Measurements from ENCODE around the gene ZACN.

The ZACN gene

DNA sequence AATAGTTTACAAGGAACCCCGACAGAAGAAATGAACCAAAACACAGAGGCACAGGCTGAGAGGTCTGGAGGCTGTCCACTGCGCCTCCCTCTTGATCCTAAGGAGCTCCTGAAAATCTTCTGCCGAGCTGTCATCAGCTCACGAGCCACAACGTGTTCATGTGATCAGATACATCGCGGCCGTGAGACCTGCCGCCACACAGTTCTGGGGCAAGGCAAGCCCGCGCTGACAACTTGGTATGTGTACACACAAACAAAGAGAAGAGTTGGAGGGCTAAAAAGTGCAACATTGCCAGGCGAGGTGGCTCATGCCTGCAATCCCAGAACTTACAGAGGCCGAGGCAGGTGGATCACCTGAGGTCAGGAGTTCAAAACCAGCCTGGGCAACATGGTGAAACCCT is 17.0 kb downstream of the ZACN start:
- no peak overlapping the region for H3K27ac ChIP-seq (ENCODE audit: low read length)
- no peaks in the 10 kb centered on the region for H3K9me3 ChIP-seq (ENCODE audit: insufficient read depth, low read depth, low read length)
- H3K27me3 ChIP-seq (ENCODE audit: insufficient read depth, low read length), result no peaks in the 10 kb centered on the region
- H3K4me1 ChIP-seq (ENCODE audit: insufficient read depth, low read length), result no peaks in the 10 kb centered on the region
- no peak overlapping the region for H3K4me3 ChIP-seq (ENCODE audit: low read length)
- H3K9ac ChIP-seq (ENCODE audit: low read depth, low read length), result no peak overlapping the region
- H3K36me3 ChIP-seq (ENCODE audit: insufficient read depth, low read depth, low read length), result peaks cover 82% of the 10 kb centered on the region

DNA sequence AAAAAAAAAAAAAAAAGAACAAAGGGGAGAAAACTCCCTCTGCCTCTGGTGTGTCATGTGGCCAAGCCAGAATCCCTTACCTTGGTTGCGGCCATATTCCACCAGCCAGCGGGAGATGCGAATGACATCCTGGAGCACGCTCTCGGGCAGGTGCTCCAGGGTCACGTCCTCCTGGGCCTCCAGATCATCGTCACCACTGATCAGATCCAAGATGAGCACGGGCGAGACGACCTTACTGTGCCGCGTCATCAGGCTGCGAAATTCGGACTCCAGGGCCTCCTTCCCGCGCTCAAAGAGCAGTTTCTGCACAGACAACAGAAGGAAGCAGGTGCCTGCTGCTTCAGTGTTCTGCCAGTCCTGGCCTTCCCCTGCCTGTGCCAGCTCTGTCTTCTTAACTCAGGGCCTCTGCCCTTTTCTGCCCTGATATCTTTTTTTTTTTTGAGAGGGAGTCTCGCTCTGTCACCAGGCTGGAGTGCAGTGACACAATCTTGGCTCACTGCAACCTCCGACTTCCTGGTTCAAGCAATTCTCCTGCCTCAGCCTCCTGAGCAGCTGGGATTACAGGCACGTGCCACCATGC is 18.8 kb downstream of the ZACN start:
- Histone ChIP-seq H3K4me3 (ENCODE audit: low read length) (no peak overlapping the region), H3K9ac (ENCODE audit: low read depth, low read length) (no peak overlapping the region), H3K27ac (ENCODE audit: low read length) (no peak overlapping the region), H3K4me1 (ENCODE audit: insufficient read depth, low read length) (peaks cover 2% of the 10 kb centered on the region; the same call in 1 of the 2 replicates), H3K27me3 (ENCODE audit: insufficient read depth, low read length) (no peaks in the 10 kb centered on the region), H3K9me3 (ENCODE audit: insufficient read depth, low read depth, low read length) (no peaks in the 10 kb centered on the region), H3K36me3 (ENCODE audit: insufficient read depth, low read depth, low read length) (peaks cover 80% of the 10 kb centered on the region)

DNA sequence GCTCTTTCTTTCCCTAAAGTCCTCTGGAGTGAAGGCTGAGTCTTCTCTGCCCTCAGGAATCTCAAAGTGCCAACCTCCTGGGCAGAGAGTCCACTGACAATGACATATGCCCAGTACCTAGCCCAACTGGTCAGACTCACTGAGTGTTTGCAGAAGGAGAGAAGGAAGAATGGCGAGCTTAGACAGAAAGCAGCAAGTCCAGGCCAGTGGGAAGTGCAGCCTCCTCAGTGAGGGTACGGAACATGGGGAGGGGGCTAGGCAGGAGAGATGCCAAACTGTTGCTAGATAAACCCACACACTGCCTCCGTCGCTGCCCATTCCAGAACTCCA is 23.9 kb downstream of the ZACN start:
- peak overlapping the region; percentile 98 for H3K27ac ChIP-seq (ENCODE audit: low read length)
- no peaks in the 10 kb centered on the region for H3K27me3 ChIP-seq (ENCODE audit: insufficient read depth, low read length)
- H3K9ac ChIP-seq (ENCODE audit: low read depth, low read length), result peak overlapping the region; percentile 86
- no peaks in the 10 kb centered on the region for H3K9me3 ChIP-seq (ENCODE audit: insufficient read depth, low read depth, low read length)
- peak overlapping the region; percentile 93 for H3K4me3 ChIP-seq (ENCODE audit: low read length)
- peaks cover 31% of the 10 kb centered on the region for H3K36me3 ChIP-seq (ENCODE audit: insufficient read depth, low read depth, low read length)
- H3K4me1 ChIP-seq (ENCODE audit: insufficient read depth, low read length), result peaks cover 14% of the 10 kb centered on the region

DNA sequence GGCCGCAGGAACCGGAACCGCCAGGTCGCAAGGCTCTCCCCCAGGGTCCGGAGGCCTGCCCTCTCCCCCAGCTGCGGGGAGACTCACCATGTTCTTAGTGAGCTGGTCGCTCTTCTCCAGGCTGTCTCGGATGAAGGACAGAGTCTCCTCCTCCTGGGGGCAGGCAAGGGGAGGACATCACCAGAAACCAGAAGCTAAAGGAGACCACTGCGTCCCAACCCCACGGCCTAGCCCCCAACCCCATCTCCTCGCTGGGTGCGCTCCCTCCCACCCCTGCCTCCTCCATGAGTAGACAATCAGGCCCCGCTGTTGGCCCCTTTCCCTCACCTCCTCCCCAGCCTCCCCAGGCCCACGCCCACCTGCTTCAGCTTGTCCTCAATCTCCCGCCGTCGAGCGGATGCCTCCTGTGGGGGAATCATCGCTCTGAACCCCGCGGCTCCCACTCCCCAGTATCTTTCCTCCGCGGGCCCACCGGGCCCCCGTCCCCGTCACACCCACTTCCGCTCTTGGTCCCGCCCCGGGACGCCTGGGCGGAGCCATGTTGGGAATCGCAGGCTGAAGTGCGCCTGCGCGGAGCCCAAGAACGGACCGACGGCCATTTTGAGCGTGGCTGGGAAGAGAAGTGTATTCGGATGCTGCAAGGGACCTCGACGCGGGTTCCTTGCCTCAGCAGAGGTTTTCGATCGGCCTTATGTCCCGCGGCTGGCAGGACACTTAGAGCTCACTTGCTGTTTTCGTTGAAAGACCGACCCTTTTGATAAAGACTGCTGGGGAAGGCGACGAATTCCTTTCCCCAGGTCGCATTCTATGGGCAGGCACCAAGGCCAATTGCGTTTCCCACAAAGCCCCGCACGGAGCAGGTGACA is 24.5 kb downstream of the ZACN start, which contains the start of gene EXOC7:
EXOC7 (minus strand) TSS at position 514 of the 866 bp plus-strand sequence; CDS start at position 419, 95 bp downstream.
- no peaks in the 10 kb centered on the region for H3K9me3 ChIP-seq (ENCODE audit: insufficient read depth, low read depth, low read length)
- H3K4me1 ChIP-seq (ENCODE audit: insufficient read depth, low read length), result peaks cover 14% of the 10 kb centered on the region
- no peaks in the 10 kb centered on the region for H3K27me3 ChIP-seq (ENCODE audit: insufficient read depth, low read length)
- peak within 1 kb of the TSS; percentile 86 for H3K9ac ChIP-seq (ENCODE audit: low read depth, low read length)
- peak within 1 kb of the TSS; percentile 93 for H3K4me3 ChIP-seq (ENCODE audit: low read length)
- peaks cover 31% of the 10 kb centered on the region for H3K36me3 ChIP-seq (ENCODE audit: insufficient read depth, low read depth, low read length)
- H3K27ac ChIP-seq (ENCODE audit: low read length), result peak within 1 kb of the TSS; percentile 98

DNA sequence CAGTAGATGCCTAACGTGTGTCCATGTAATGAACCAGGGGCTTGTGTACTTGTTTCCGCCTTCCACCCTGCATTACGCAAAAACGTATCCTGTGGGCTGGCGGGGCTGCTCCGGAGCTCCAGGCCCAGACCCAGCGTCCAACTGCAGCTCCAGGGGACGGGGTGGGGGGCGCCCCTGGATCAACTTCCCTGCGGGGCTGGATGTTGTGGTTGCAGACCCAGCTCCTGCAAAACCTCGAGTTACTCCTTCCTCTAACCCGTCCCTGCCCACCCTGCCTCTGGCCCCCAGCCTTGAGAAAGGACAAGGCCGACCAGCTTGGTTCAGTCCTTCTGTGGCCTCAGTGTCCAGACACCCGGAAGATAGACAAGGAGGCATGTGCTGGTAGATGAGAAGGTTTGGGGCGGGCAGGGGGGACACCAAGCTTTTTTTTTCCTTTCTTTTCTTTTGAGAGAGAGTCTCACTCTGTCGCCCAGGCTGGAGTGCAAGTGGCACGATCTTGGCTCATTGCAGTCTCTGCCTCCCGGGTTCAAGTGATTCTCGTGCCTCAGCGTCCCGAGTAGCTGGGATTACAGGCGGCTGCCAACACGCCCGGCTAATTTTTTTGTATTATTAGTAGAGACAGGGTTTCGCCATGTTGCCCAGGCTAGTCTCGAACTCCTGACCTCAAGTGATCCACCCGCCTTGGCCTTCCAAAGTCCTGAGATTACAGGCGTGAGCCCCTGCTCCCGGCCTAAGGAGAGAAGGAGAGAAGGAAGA is 25.3 kb downstream of the ZACN start:
- peak overlapping the region; percentile 86; the same call in 1 of the 2 replicates for H3K9ac ChIP-seq (ENCODE audit: low read depth, low read length)
- peak overlapping the region; percentile 93; the same call in 1 of the 2 replicates for H3K4me3 ChIP-seq (ENCODE audit: low read length)
- H3K36me3 ChIP-seq (ENCODE audit: insufficient read depth, low read depth, low read length), result peaks cover 25% of the 10 kb centered on the region
- H3K27me3 ChIP-seq (ENCODE audit: insufficient read depth, low read length), result no peaks in the 10 kb centered on the region
- H3K27ac ChIP-seq (ENCODE audit: low read length), result peak overlapping the region; percentile 98
- peaks cover 14% of the 10 kb centered on the region for H3K4me1 ChIP-seq (ENCODE audit: insufficient read depth, low read length)
- no peaks in the 10 kb centered on the region for H3K9me3 ChIP-seq (ENCODE audit: insufficient read depth, low read depth, low read length)

DNA sequence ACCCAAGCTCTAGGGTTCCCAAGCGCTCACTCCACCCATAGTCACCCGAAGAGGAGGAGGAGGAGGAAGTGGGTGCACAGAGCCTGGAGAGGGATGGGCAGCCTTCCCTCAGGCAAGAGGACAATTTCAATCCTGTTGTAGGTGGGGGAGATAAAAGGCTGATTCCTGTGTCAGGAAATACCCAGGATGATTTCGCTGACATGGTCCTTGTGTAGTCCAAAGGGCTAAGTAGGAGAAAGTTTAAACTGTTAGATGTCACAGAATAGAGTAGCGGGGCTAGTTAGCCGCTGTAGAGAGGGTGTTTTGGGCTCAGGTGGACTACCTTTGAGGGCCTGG is 25.9 kb downstream of the ZACN start:
- H3K4me3 ChIP-seq (ENCODE audit: low read length), result no peak overlapping the region
- H3K27ac ChIP-seq (ENCODE audit: low read length), result no peak overlapping the region
- H3K9ac ChIP-seq (ENCODE audit: low read depth, low read length), result no peak overlapping the region
- no peaks in the 10 kb centered on the region for H3K9me3 ChIP-seq (ENCODE audit: insufficient read depth, low read depth, low read length)
- H3K36me3 ChIP-seq (ENCODE audit: insufficient read depth, low read depth, low read length), result peaks cover 20% of the 10 kb centered on the region
- no peaks in the 10 kb centered on the region for H3K27me3 ChIP-seq (ENCODE audit: insufficient read depth, low read length)
- peaks cover 14% of the 10 kb centered on the region for H3K4me1 ChIP-seq (ENCODE audit: insufficient read depth, low read length)

DNA sequence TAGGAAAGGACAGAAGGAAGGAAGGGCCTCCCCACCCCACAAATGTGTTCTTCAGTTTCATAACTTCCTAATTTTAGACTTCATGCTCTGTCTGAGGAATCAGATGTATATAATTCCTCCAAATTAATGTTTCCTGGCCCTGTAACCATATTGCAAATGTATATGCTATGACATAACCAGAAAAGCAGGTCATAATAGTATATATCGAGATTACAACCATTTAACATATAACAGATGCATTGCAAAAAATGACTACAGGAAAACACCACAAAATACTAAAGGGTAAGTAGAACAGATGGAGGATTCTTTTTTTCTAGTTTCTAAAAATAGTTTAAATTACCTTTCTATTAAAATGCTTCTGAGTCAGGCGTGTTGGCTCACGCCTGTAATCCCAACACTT is 27.7 kb downstream of the ZACN start:
- Histone ChIP-seq H3K27me3 (ENCODE audit: insufficient read depth, low read length) (no peaks in the 10 kb centered on the region), H3K9me3 (ENCODE audit: insufficient read depth, low read depth, low read length) (no peaks in the 10 kb centered on the region), H3K27ac (ENCODE audit: low read length) (no peak overlapping the region), H3K4me1 (ENCODE audit: insufficient read depth, low read length) (peaks cover 14% of the 10 kb centered on the region), H3K36me3 (ENCODE audit: insufficient read depth, low read depth, low read length) (peaks cover 6% of the 10 kb centered on the region; the same call in 1 of the 2 replicates), H3K9ac (ENCODE audit: low read depth, low read length) (no peak overlapping the region; the same call in 1 of the 2 replicates), H3K4me3 (ENCODE audit: low read length) (no peak overlapping the region)

DNA sequence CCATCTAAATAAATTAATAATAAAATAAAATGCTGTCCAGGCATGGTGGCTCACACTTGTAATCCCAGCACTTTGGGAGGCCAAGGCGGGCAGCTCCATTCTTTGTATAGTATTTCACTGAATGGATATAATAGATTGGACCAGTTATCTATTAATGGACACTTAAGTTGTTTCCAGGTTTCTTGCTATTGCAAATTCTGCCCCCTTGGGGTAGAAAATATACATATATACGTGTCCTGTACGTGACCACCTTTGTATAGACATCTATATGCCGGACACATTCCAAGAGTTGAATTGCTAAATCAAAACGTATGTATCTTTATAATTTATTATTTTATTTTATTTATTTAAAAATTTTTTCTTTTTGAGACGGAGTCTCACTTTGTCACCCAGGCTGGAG is 28.5 kb downstream of the ZACN start:
- no peaks in the 10 kb centered on the region for H3K36me3 ChIP-seq (ENCODE audit: insufficient read depth, low read depth, low read length)
- peaks cover 14% of the 10 kb centered on the region for H3K4me1 ChIP-seq (ENCODE audit: insufficient read depth, low read length)
- no peak overlapping the region for H3K4me3 ChIP-seq (ENCODE audit: low read length)
- H3K9ac ChIP-seq (ENCODE audit: low read depth, low read length), result no peak overlapping the region
- H3K9me3 ChIP-seq (ENCODE audit: insufficient read depth, low read depth, low read length), result no peaks in the 10 kb centered on the region
- H3K27ac ChIP-seq (ENCODE audit: low read length), result no peak overlapping the region
- H3K27me3 ChIP-seq (ENCODE audit: insufficient read depth, low read length), result no peaks in the 10 kb centered on the region

DNA sequence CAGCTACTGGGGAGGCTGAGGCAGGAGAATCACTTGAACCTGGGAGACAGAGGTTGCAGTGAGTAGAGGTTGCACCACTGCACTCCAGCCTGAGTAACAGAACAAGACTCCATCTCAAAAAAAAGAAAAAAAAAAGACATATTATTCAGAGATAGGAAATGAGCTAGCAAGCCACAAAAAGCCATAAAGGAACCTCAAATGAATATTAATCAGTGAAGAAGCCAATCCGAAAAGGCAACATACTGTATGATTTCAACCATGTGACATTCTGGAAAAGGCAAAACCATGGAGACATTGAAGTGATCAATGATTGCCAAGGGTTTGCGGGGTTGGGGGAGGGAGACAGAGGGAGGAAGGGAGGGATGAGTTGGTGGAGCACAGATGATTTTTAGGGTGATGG is 33.0 kb downstream of the ZACN start:
- no peaks in the 10 kb centered on the region for H3K27me3 ChIP-seq (ENCODE audit: insufficient read depth, low read length)
- no peak overlapping the region for H3K27ac ChIP-seq (ENCODE audit: low read length)
- H3K4me1 ChIP-seq (ENCODE audit: insufficient read depth, low read length), result no peaks in the 10 kb centered on the region
- no peaks in the 10 kb centered on the region for H3K9me3 ChIP-seq (ENCODE audit: insufficient read depth, low read depth, low read length)
- H3K36me3 ChIP-seq (ENCODE audit: insufficient read depth, low read depth, low read length), result no peaks in the 10 kb centered on the region
- no peak overlapping the region for H3K9ac ChIP-seq (ENCODE audit: low read depth, low read length)
- H3K4me3 ChIP-seq (ENCODE audit: low read length), result no peak overlapping the region

DNA sequence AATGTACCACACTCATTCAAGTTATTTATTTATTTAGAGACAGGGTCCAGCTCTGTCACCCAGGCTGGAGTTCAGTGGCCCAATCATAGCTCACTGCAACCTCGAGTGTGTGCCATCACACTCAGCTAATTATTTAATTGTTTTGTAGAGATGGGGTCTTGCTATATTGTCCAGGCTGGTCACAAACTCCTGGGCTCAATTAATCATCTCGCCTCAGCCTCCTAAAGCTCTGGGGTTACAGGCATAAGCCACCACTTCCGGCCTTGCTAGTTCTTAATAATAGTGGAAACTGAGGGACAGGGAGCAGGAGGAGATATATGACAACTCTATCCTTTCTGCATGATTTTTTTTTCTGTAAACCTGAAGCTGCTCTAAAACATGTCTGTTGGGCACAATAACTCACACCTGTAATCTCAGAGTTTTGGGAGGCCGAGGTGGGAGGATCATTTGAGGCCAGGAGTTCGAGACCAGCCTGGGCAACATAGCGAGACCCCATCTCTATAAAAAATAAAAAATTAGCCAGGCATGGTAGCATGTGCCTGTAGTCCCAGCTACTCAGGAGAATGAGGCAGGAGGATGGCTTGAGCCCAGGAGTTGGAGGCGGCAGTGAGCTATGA is 36.3 kb downstream of the ZACN start:
- Histone ChIP-seq H3K4me1 (ENCODE audit: insufficient read depth, low read length) (peaks cover 1% of the 10 kb centered on the region; the same call in 1 of the 2 replicates), H3K9ac (ENCODE audit: low read depth, low read length) (no peak overlapping the region), H3K36me3 (ENCODE audit: insufficient read depth, low read depth, low read length) (no peaks in the 10 kb centered on the region), H3K9me3 (ENCODE audit: insufficient read depth, low read depth, low read length) (no peaks in the 10 kb centered on the region), H3K27me3 (ENCODE audit: insufficient read depth, low read length) (0 out of 2 replicates have a peak, but pooled peaks cover 2% of the 10 kb centered on the region), H3K27ac (ENCODE audit: low read length) (no peak overlapping the region), H3K4me3 (ENCODE audit: low read length) (no peak overlapping the region)
